ENCODE results near the gene ITGB8. TPM values are rescaled to one million over a fixed set of nuclear protein-coding genes. Genes with fewer than 3 reads are reported as not detected.

Gene ITGB8
- total RNA-seq, 1 donor from 2014 or later, result 62.6 TPM

GRCh38 chr7:20344396-20344795 is 13.7 kb downstream of the ITGB8 start:
- H3K4me1 ChIP-seq, result peaks cover 52% of the 10 kb centered on the region
- intact Hi-C loops (cut with DNase I), result no loop called here
- H3K9me3 ChIP-seq, result no peaks in the 10 kb centered on the region
- no peak for DNase-seq (ENCODE audit: extremely low spot score in 2 of 2)
- H3K4me3 ChIP-seq, result no peak overlapping the region
- H3K27me3 ChIP-seq, result no peaks in the 10 kb centered on the region
- H3K36me3 ChIP-seq, result no peaks in the 10 kb centered on the region
- no peak for TF ChIP-seq POLR2A (IDR thresholded peaks at IDR 0.05)
- TF ChIP-seq POLR2AphosphoS5 (IDR thresholded peaks at IDR 0.05; ENCODE audit: insufficient read depth in 1 of 2, low read depth in 1 of 2), result no peak
- no peak overlapping the region for H3K27ac ChIP-seq

- Histone ChIP-seq H3K27me3 (no peaks in the 10 kb centered on the region), H3K4me3 (no peak overlapping the region), H3K27ac (no peak overlapping the region), H3K36me3 (no peaks in the 10 kb centered on the region), H3K4me1 (peaks cover 55% of the 10 kb centered on the region), H3K9me3 (no peaks in the 10 kb centered on the region)
- TF ChIP-seq CTCF (IDR thresholded peaks at IDR 0.05) (no peak), POLR2A (IDR thresholded peaks at IDR 0.05) (no peak), POLR2AphosphoS5 (IDR thresholded peaks at IDR 0.05; ENCODE audit: insufficient read depth in 1 of 2, low read depth in 1 of 2) (no peak)
- DNase-seq (ENCODE audit: extremely low spot score in 2 of 2), result no peak
- intact Hi-C loops (cut with DNase I), result no loop called here
Measured at GRCh38 chr7:20346577-20346976, 15.9 kb downstream of the ITGB8 start.

GRCh38 chr7:20347680-20348079 is 17.0 kb downstream of the ITGB8 start:
- intact Hi-C loops (cut with DNase I), result no loop called here
- H3K27ac ChIP-seq, result no peak overlapping the region

GRCh38 chr7:20348125-20348807 is 17.6 kb downstream of the ITGB8 start:
- peaks cover 58% of the 10 kb centered on the region for H3K4me1 ChIP-seq
- TF ChIP-seq CTCF (IDR thresholded peaks at IDR 0.05) (no peak), POLR2A (IDR thresholded peaks at IDR 0.05) (no peak), POLR2AphosphoS5 (IDR thresholded peaks at IDR 0.05; ENCODE audit: insufficient read depth in 1 of 2, low read depth in 1 of 2) (no peak)
- H3K27me3 ChIP-seq, result no peaks in the 10 kb centered on the region
- no peak for DNase-seq (ENCODE audit: extremely low spot score in 2 of 2)
- H3K27ac ChIP-seq, result no peak overlapping the region
- intact Hi-C loops (cut with DNase I), result no loop called here
- no peaks in the 10 kb centered on the region for H3K36me3 ChIP-seq
- no peaks in the 10 kb centered on the region for H3K9me3 ChIP-seq
- no peak overlapping the region for H3K4me3 ChIP-seq

More at GRCh38 chr7:20347680-20348079, 17.0 kb downstream of the ITGB8 start:
- H3K36me3 ChIP-seq, result no peaks in the 10 kb centered on the region
- H3K4me3 ChIP-seq, result no peak overlapping the region
- no peaks in the 10 kb centered on the region for H3K9me3 ChIP-seq
- no peak for TF ChIP-seq CTCF (IDR thresholded peaks at IDR 0.05)
- TF ChIP-seq POLR2A (IDR thresholded peaks at IDR 0.05), result no peak
- TF ChIP-seq POLR2AphosphoS5 (IDR thresholded peaks at IDR 0.05; ENCODE audit: insufficient read depth in 1 of 2, low read depth in 1 of 2), result no peak
- DNase-seq (ENCODE audit: extremely low spot score in 2 of 2), result no peak
- H3K27me3 ChIP-seq, result no peaks in the 10 kb centered on the region
- peaks cover 57% of the 10 kb centered on the region for H3K4me1 ChIP-seq

- TF ChIP-seq CTCF (IDR thresholded peaks at IDR 0.05), result no peak
- TF ChIP-seq POLR2A (IDR thresholded peaks at IDR 0.05), result no peak
- TF ChIP-seq POLR2AphosphoS5 (IDR thresholded peaks at IDR 0.05; ENCODE audit: insufficient read depth in 1 of 2, low read depth in 1 of 2), result no peak
- intact Hi-C loops (cut with DNase I), result no loop called here
- Histone ChIP-seq H3K36me3 (no peaks in the 10 kb centered on the region), H3K27ac (peak overlapping the region; percentile 75), H3K4me1 (peaks cover 65% of the 10 kb centered on the region), H3K4me3 (peak overlapping the region; percentile 9), H3K27me3 (no peaks in the 10 kb centered on the region), H3K9me3 (no peaks in the 10 kb centered on the region)
- no peak for DNase-seq (ENCODE audit: extremely low spot score in 2 of 2)
Measured at GRCh38 chr7:20350518-20350951, 19.8 kb downstream of the ITGB8 start.

Measured in vagina (tissue), 2 donors.